ENCODE data around the gene NPAS2.

DNA sequence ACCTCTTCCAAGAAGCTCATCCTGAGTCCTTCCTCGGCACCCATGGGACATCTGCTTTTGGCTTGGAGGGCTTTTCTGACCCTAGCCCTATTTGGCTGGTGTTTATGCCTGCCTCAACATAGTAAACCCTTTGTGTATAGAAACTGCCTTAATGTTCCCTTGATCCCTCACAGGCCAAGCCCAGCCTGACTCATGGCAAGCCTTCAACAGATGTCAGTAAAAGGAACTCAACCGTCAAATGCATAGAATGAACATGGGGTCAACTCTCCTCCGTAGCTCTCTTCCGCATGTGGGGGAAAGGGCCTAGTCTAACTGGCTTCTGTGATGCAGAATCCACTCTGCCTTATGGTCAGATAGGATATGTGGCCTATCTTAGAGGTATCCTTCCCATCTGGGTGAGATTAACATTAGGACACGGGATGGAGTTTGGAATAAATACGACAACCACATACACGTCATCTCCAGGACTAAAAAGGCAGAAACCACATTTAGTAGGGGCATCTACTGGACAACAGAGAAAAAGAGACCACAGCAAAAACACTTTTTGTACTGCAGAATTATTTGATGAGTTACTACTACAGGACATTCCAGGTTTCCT, 2.5 kb upstream of the NPAS2 start:
- TF ChIP-seq, protein P1, sequence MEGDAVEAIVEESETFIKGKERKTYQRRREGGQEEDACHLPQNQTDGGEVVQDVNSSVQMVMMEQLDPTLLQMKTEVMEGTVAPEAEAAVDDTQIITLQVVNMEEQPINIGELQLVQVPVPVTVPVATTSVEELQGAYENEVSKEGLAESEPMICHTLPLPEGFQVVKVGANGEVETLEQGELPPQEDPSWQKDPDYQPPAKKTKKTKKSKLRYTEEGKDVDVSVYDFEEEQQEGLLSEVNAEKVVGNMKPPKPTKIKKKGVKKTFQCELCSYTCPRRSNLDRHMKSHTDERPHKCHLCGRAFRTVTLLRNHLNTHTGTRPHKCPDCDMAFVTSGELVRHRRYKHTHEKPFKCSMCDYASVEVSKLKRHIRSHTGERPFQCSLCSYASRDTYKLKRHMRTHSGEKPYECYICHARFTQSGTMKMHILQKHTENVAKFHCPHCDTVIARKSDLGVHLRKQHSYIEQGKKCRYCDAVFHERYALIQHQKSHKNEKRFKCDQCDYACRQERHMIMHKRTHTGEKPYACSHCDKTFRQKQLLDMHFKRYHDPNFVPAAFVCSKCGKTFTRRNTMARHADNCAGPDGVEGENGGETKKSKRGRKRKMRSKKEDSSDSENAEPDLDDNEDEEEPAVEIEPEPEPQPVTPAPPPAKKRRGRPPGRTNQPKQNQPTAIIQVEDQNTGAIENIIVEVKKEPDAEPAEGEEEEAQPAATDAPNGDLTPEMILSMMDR (IDR thresholded peaks at IDR 0.05), result no peak
- TF ChIP-seq POLR2A (IDR thresholded peaks at IDR 0.05; ENCODE audit: low read depth) (no peak), POLR2AphosphoS5 (IDR thresholded peaks at IDR 0.05) (no peak), EP300 (IDR thresholded peaks at IDR 0.05) (no peak)

Measured in esophagus muscularis mucosa (tissue), 4 donors.